K562 (cell line): ENCODE results near the gene CNOT4. TPM values are rescaled to one million over a fixed set of nuclear protein-coding genes. Genes with fewer than 3 reads are reported as not detected.

Experiments used
- CHD7 ChIP-seq: fragments of 200-600 bp; sonication (generic); IDR thresholded peaks from one replicate; pipeline ENCODE4 v1.6.1; 2012; ENCODE audit warnings: mild to moderate bottlenecking, low read depth, low read length, inconsistent platforms
- polyA plus RNA-seq, 8 experiments: library from polyadenylated mRNA; depleted of rRNA in 4 of 8; stranded (reverse) in 5 of 8; unstranded in 3 of 8; fragments of >200 nt; fragmentation: Nextera tagmentation in 2 of 8; fragmentation: Illumina TruSeq in 1 of 8; extraction: Ambion mirVana in 2 of 8; extraction: Trizol in 1 of 8; gene quantifications; 2 replicates each; pipeline versions ENCODE4 v1.2.1 to v1.2.3, GENCODE V29; 2011 to 2014; ENCODE audit warnings: inconsistent platforms in 1 of 8, missing spikeins in 1 of 8
- total RNA-seq, 7 experiments: library from RNA; depleted of rRNA in 6 of 7; stranded (reverse); fragments of >200 nt in 6 of 7; fragmentation: Illumina TruSeq in 2 of 7; extraction: Trizol in 2 of 7; gene quantifications; 2 replicates each; pipeline versions ENCODE4 v1.2.1 to v1.2.3, GENCODE V29; 2011 to 2021; ENCODE audit warnings: low replicate concordance in 1 of 7

Gene CNOT4
- total and polyA plus RNA-seq, 9 of the 15 experiments (the other 6 are each of a cell fraction or from before 2014, with no cell fraction given) = 8.6 to 24.1 (median 15.4) TPM

- TF ChIP-seq CHD7 = no peak
- TF ChIP-seq, all 486 proteins: peak for 0
Measured at GRCh38 chr7:135372222-135372621, 137.7 kb downstream of the CNOT4 start (continued).
